ENCODE measurements around the gene STX3. TPM values are rescaled to one million over a fixed set of nuclear protein-coding genes. Genes with fewer than 3 reads are reported as not detected.

The STX3 gene
- total and polyA plus RNA-seq, 9 donors: 3.1 to 8.9 (median 4.7) TPM

GRCh38 chr11:59756845-59757244 lies 1.7 kb downstream of the STX3 start:
- no peak overlapping the region for H3K27ac ChIP-seq (ENCODE audit: low read length)

GRCh38 chr11:59758401-59759037 lies 3.3 kb downstream of the STX3 start:
- Histone ChIP-seq H3K27ac (ENCODE audit: low read length) (no peak overlapping the region), H3K27me3 (ENCODE audit: control insufficient read depth, insufficient read depth, low read length) (peaks cover 37% of the 10 kb centered on the region), H3K4me3 (ENCODE audit: low read length) (no peak overlapping the region), H3K36me3 (ENCODE audit: control insufficient read depth, insufficient read depth, low read length) (no peaks in the 10 kb centered on the region), H3K9me3 (replicated peaks; ENCODE audit: control insufficient read depth, low read depth, low read length) (no peaks in the 10 kb centered on the region), H3K4me1 (ENCODE audit: control insufficient read depth, insufficient read depth, low read length) (peaks cover 18% of the 10 kb centered on the region)
- 92% methylated on average over 3 of the region's 4 CpGs for WGBS (ENCODE audit: insufficient coverage)
- DNase-seq: no peak

More at GRCh38 chr11:59756845-59757244, 1.7 kb downstream of the STX3 start:
- no peaks in the 10 kb centered on the region for H3K9me3 ChIP-seq (replicated peaks; ENCODE audit: control insufficient read depth, low read depth, low read length)
- H3K4me3 ChIP-seq (ENCODE audit: low read length): no peak overlapping the region
- H3K36me3 ChIP-seq (ENCODE audit: control insufficient read depth, insufficient read depth, low read length): no peaks in the 10 kb centered on the region
- H3K4me1 ChIP-seq (ENCODE audit: control insufficient read depth, insufficient read depth, low read length): peaks cover 18% of the 10 kb centered on the region
- 54% methylated on average over 3 of the region's 4 CpGs for WGBS (ENCODE audit: insufficient coverage)
- no peak for DNase-seq
- peaks cover 39% of the 10 kb centered on the region for H3K27me3 ChIP-seq (ENCODE audit: control insufficient read depth, insufficient read depth, low read length)

- H3K27ac ChIP-seq (ENCODE audit: low read length): no peak overlapping the region
- peaks cover 9% of the 10 kb centered on the region for H3K4me1 ChIP-seq (ENCODE audit: control insufficient read depth, insufficient read depth, low read length)
Measured at GRCh38 chr11:59759900-59760299, 4.7 kb downstream of the STX3 start.

GRCh38 chr11:59760771-59761170 lies 5.6 kb downstream of the STX3 start:
- 100% methylated on average over 1 of the region's 4 CpGs for WGBS (ENCODE audit: insufficient coverage)
- no peak overlapping the region for H3K27ac ChIP-seq (ENCODE audit: low read length)
- H3K4me3 ChIP-seq (ENCODE audit: low read length): no peak overlapping the region
- no peaks in the 10 kb centered on the region for H3K9me3 ChIP-seq (replicated peaks; ENCODE audit: control insufficient read depth, low read depth, low read length)
- no peaks in the 10 kb centered on the region for H3K36me3 ChIP-seq (ENCODE audit: control insufficient read depth, insufficient read depth, low read length)
- DNase-seq: no peak
- H3K4me1 ChIP-seq (ENCODE audit: control insufficient read depth, insufficient read depth, low read length): peaks cover 3% of the 10 kb centered on the region
- peaks cover 16% of the 10 kb centered on the region for H3K27me3 ChIP-seq (ENCODE audit: control insufficient read depth, insufficient read depth, low read length)

More at GRCh38 chr11:59759900-59760299, 4.7 kb downstream of the STX3 start:
- no peaks in the 10 kb centered on the region for H3K9me3 ChIP-seq (replicated peaks; ENCODE audit: control insufficient read depth, low read depth, low read length)
- H3K4me3 ChIP-seq (ENCODE audit: low read length): no peak overlapping the region
- WGBS (ENCODE audit: insufficient coverage): 0% methylated on average over 1 of the region's 4 CpGs
- H3K27me3 ChIP-seq (ENCODE audit: control insufficient read depth, insufficient read depth, low read length): peaks cover 23% of the 10 kb centered on the region
- no peaks in the 10 kb centered on the region for H3K36me3 ChIP-seq (ENCODE audit: control insufficient read depth, insufficient read depth, low read length)
- DNase-seq: no peak

DNA sequence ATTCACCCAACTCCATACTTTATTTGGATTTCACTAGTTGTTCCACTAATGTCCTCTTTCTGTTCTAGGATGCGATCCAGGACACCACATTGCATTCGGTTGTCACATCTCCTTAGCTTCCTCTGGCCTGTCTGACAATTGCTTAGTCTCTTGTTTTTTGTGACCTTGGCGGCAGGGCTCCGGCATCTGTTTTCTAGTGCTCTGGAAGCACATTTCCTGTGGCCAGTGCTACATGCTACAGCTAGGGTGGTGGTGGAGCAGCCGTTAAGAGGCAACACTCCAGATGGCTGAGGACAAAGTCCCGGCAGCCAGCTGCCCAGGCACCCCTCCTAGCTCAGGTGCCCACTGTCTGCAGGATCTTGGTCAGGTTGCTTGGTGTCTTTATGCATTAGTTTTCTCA lies 6.8 kb downstream of the STX3 start:
- H3K4me1 ChIP-seq (ENCODE audit: control insufficient read depth, insufficient read depth, low read length): no peaks in the 10 kb centered on the region
- 74% methylated on average over 3 of the region's 6 CpGs for WGBS (ENCODE audit: insufficient coverage)
- no peak for DNase-seq
- no peaks in the 10 kb centered on the region for H3K36me3 ChIP-seq (ENCODE audit: control insufficient read depth, insufficient read depth, low read length)
- no peak overlapping the region for H3K4me3 ChIP-seq (ENCODE audit: low read length)
- H3K9me3 ChIP-seq (replicated peaks; ENCODE audit: control insufficient read depth, low read depth, low read length): no peaks in the 10 kb centered on the region
- no peak overlapping the region for H3K27ac ChIP-seq (ENCODE audit: low read length)
- H3K27me3 ChIP-seq (ENCODE audit: control insufficient read depth, insufficient read depth, low read length): peaks cover 7% of the 10 kb centered on the region

DNA sequence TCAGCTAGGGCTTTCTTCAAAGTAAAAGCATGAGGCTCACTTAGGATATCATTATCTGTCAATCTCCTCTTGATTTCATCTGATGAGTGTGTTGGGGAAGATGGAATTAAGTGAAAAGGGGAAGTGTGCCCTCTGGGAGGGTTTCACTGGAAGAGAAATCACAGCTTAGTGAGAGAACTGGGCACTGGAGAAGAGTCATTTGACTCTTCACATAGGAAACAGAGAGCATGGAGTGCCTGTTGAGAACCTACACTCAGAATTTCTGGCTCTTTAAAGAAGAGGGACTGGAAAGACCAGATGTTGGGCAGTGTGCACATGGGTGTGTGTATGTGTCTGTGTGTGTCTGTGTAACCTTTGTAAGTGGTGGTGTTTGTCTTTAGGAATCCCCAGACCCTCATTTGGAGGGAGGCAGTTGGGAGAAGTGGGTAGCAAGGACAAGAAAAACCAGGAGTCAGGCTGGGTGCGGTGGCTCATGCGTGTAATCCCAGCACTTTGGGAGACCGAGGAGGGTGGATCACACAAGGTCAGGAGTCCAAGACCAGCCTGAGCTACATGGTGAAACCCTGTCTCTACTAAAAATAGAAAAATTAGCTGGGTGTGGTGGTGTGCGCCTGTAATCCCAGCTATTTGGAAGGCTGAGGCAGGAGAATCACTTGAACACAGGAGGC lies 10.0 kb downstream of the STX3 start:
- no peaks in the 10 kb centered on the region for H3K4me1 ChIP-seq (ENCODE audit: control insufficient read depth, insufficient read depth, low read length)
- H3K4me3 ChIP-seq (ENCODE audit: low read length): no peak overlapping the region
- peak; percentile 24 for DNase-seq
- no peaks in the 10 kb centered on the region for H3K36me3 ChIP-seq (ENCODE audit: control insufficient read depth, insufficient read depth, low read length)
- 100% methylated on average over 1 of the region's 4 CpGs for WGBS (ENCODE audit: insufficient coverage)
- no peaks in the 10 kb centered on the region for H3K27me3 ChIP-seq (ENCODE audit: control insufficient read depth, insufficient read depth, low read length)
- H3K27ac ChIP-seq (ENCODE audit: low read length): no peak overlapping the region
- H3K9me3 ChIP-seq (replicated peaks; ENCODE audit: control insufficient read depth, low read depth, low read length): no peaks in the 10 kb centered on the region

DNA sequence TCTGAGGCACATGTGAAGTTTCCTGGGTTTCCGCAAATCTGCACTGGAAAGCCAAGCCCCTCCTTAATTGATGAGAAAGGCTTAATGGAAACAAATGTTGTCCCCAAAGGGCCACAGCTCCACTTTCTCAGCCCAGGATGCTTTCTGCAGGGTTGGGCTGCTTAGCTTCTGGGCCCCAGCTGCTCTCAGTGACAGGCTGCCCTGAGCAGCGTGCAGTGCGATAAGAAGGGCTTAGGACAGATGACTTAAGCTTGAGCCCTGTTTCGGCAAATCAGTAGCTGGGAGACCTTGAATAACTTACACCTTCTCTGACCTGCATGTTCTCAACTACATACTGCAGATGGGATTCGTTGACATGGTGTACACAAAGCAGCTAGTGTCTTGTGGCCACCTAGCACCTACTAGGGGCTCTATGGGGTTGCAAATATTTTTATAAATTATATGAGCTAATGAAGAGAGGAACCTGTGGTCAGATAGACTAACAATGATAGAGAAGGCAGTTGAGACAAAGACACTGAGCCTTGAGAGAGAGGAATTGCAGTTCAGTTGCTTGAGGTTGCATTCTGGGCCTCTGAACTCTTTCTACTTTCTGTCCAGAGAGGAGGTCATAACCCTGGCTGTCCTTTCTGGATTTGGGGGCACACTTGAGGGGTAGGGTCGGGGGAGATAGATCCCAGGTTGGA lies 11.5 kb downstream of the STX3 start:
- Histone ChIP-seq H3K4me3 (ENCODE audit: low read length) (no peak overlapping the region), H3K4me1 (ENCODE audit: control insufficient read depth, insufficient read depth, low read length) (no peaks in the 10 kb centered on the region), H3K27me3 (ENCODE audit: control insufficient read depth, insufficient read depth, low read length) (no peaks in the 10 kb centered on the region), H3K36me3 (ENCODE audit: control insufficient read depth, insufficient read depth, low read length) (no peaks in the 10 kb centered on the region), H3K9me3 (replicated peaks; ENCODE audit: control insufficient read depth, low read depth, low read length) (no peaks in the 10 kb centered on the region), H3K27ac (ENCODE audit: low read length) (no peak overlapping the region)
- DNase-seq: peak; percentile 10
- 46% methylated on average over 4 of the region's 6 CpGs for WGBS (ENCODE audit: insufficient coverage)

DNA sequence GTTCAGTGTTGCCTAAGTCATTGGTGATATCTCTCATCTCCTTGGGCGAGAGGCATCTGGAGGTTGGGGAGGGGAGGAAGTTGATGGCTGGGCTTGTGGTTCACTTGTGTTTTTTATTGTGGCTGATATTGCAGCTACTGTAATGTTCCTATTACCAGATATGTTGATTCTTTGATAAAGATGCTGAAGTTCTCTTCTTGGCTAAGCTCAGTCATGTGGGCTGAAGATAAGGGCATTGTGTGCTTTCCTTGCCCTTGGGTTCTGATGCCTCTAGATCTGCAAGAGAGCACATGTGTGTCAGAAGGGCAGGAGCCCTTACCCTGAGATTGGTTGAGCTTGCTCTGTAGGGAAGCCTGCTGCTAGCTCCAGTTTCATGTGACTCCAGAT lies 12.0 kb downstream of the STX3 start:
- Histone ChIP-seq H3K4me3 (ENCODE audit: low read length) (no peak overlapping the region), H3K9me3 (replicated peaks; ENCODE audit: control insufficient read depth, low read depth, low read length) (no peaks in the 10 kb centered on the region), H3K27ac (ENCODE audit: low read length) (no peak overlapping the region), H3K27me3 (ENCODE audit: control insufficient read depth, insufficient read depth, low read length) (no peaks in the 10 kb centered on the region), H3K36me3 (ENCODE audit: control insufficient read depth, insufficient read depth, low read length) (no peaks in the 10 kb centered on the region), H3K4me1 (ENCODE audit: control insufficient read depth, insufficient read depth, low read length) (no peaks in the 10 kb centered on the region)
- WGBS (ENCODE audit: insufficient coverage): no CpG with 5 or more reads among the region's 1 CpG
- no peak for DNase-seq

DNA sequence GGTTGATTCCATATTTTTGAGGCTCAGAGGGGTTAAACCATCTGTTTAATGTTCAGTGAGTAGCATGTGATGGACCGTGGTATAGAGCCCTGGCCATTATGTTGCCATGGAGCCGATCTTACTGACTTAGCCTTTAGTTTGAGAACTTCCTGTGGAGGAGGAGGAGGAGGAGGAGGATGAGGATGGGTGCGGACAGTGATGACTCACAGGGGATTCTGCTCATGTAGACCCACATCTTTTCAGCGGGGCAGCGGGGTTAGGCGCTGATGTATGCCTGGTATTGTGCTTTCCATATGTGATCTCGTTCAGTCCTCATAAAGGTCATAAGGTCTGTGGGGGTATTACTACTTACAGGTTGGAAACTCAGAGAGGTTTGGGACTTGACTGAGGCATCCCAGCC lies 13.9 kb downstream of the STX3 start:
- Histone ChIP-seq H3K4me3 (ENCODE audit: low read length) (no peak overlapping the region), H3K27me3 (ENCODE audit: control insufficient read depth, insufficient read depth, low read length) (no peaks in the 10 kb centered on the region), H3K36me3 (ENCODE audit: control insufficient read depth, insufficient read depth, low read length) (no peaks in the 10 kb centered on the region), H3K9me3 (replicated peaks; ENCODE audit: control insufficient read depth, low read depth, low read length) (no peaks in the 10 kb centered on the region), H3K4me1 (ENCODE audit: control insufficient read depth, insufficient read depth, low read length) (no peaks in the 10 kb centered on the region), H3K27ac (ENCODE audit: low read length) (no peak overlapping the region)
- 67% methylated on average over 7 of the region's 7 CpGs for WGBS (ENCODE audit: insufficient coverage)
- DNase-seq: no peak

DNA sequence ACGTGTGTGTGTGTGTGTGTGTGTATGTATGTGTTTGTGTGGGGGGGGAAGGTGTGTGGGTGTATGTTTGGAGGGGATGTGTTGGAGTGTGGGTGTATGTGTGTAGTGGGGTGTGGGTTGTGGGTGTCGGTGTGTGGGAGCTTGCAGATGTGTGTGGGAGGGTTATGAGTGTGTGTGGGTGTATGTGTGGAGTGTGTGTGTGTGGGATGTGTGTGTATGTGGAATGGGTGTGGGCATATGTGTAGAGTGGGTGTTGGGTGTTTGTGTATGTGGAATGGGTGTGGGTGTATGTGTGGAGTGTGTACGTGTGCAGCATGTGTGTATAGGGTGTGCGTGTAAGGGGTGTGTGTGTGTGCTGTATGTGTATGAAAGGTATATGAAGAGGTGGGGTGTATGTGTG lies 14.7 kb downstream of the STX3 start:
- H3K27me3 ChIP-seq (ENCODE audit: control insufficient read depth, insufficient read depth, low read length): no peaks in the 10 kb centered on the region
- 93% methylated on average over 4 of the region's 4 CpGs for WGBS (ENCODE audit: insufficient coverage)
- H3K36me3 ChIP-seq (ENCODE audit: control insufficient read depth, insufficient read depth, low read length): no peaks in the 10 kb centered on the region
- H3K9me3 ChIP-seq (replicated peaks; ENCODE audit: control insufficient read depth, low read depth, low read length): no peaks in the 10 kb centered on the region
- H3K27ac ChIP-seq (ENCODE audit: low read length): no peak overlapping the region
- H3K4me3 ChIP-seq (ENCODE audit: low read length): no peak overlapping the region
- DNase-seq: no peak
- H3K4me1 ChIP-seq (ENCODE audit: control insufficient read depth, insufficient read depth, low read length): no peaks in the 10 kb centered on the region
